NCI-H2227 (cell line): Measurements from ENCODE around the gene ZNF680.

Experiments
- DNase-seq: peaks from one replicate; lab custom pipeline; 2025; ENCODE audit not compliant: unreplicated experiment; lab: John Stamatoyannopoulos, UW

The ZNF680 gene

DNA sequence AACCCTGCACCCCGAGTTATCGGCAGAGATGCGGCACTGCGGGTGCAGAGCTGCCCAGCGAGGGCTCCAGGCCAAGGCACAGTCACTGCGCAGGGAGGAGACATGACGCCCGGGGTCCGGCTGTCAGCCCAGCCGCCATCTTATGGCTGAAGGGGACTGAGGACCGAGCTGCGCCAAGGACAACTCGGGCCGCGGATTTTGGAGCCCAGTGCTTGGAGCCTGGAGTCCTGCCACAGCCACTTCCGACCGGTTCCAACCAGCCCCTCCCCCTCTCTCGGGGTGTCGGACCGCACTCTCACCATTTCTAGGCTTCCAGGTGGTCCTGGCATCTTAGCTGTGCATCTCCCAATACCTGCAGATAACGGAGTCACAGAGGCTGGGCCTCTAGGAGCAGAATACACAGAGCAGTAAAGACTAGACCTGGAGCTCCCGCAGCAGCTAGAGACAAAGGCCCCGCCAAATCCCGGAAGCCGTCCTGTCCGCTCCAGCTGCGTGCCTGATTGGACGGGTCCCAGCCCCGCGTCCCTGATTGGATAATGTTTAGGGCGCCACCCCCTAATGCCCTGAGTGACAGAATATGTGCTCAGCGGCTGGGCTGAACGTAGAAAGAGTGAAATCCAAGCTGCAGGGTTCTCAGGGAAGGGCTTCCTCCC lies at the start of gene ZNF680:
TSS of gene ZNF680 (minus strand) at position 446 of the 653 bp plus-strand sequence. CDS start at position 329, 117 bp downstream.
- peak; percentile 98 for DNase-seq

- DNase-seq = no peak
Observed at GRCh38 chr7:64612452-64612851, 49.6 kb upstream of the ZNF680 start.

- no peak for DNase-seq
Observed at GRCh38 chr7:64611717-64612116, 48.8 kb upstream of the ZNF680 start.

- DNase-seq = no peak
Observed at GRCh38 chr7:64610997-64611396, 48.1 kb upstream of the ZNF680 start.

- DNase-seq = no peak
Observed at GRCh38 chr7:64608116-64608910, 45.4 kb upstream of the ZNF680 start.

GRCh38 chr7:64606385-64606784 lies 43.5 kb upstream of the ZNF680 start:
- no peak for DNase-seq

DNA sequence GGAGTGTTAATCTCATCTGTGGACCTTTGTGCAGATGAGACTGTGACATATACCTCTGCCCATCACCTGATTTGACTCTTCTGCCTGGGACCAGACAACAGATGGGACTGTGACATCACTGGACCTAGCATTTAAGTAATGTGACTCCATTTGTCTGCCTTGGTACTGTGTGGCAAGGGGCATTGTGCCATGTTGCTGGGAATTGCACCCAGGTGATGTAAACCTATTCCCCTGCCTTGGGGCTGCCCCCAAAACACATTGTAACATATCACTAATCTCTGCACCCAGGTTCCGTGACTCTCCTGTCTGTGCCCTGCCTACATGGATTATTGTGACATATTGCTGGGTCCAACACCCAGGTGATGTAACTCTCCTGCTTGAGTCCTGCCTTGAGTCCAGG lies 40.4 kb upstream of the ZNF680 start:
- DNase-seq = no peak

- DNase-seq = no peak
Observed at GRCh38 chr7:64602518-64602917, 39.6 kb upstream of the ZNF680 start.

- DNase-seq = no peak
Observed at GRCh38 chr7:64602086-64602485, 39.2 kb upstream of the ZNF680 start.

- no peak for DNase-seq
Observed at GRCh38 chr7:64599359-64599758, 36.5 kb upstream of the ZNF680 start.

GRCh38 chr7:64590971-64591370 lies 28.1 kb upstream of the ZNF680 start:
- DNase-seq = no peak

- DNase-seq = no peak
Observed at GRCh38 chr7:64581926-64582894, 19.3 kb upstream of the ZNF680 start.

DNA sequence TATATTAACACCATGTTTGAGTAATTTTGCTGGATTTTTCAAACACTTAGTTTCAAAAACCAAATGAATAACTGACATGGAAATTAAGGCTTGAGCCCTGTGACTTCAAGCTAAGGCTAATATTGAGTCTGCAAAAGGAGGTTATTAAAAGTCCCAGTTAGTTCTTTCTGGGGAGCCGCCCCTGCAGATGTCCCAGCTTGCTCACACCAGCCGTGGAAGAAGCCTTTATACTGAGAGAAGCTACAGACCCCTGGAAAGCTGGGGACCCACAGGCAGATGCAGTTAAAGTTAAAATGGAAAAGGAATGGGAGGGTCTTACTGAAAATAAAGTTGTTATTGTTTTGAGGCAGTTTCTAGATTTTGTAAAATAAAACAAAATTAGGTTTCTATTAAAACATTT lies 18.5 kb upstream of the ZNF680 start:
- DNase-seq = no peak

DNA sequence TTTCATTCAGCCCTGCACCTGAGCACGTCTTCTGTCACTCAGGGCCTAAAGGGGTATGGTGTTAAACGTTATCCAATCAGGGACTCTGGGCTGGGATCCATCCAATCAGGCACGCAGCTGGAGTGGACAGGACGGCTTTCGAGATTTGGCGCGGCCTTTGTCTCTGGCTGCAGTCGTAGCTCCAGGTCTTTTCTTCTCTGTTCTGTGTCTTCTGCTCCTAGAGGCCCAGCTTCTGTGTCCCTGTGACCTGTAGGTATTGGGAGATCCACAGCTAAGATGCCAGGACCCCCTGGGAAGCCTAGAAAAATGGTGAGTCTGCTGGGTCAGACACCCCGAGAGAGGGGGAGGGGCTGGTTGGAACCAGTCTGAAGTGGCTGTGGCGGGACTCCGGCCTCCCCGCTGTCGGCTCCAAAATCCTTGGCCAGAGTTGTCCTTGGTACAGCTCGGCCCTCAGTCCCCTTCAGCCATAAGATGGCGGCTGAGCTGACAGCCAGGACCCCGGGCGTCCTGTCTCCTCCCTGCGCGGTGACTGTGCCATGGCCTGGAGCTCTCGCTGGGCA lies 11.7 kb upstream of the ZNF680 start:
- DNase-seq = peak; percentile 87

- DNase-seq = peak; percentile 29
Observed at GRCh38 chr7:64570284-64570605, 7.4 kb upstream of the ZNF680 start.

DNA sequence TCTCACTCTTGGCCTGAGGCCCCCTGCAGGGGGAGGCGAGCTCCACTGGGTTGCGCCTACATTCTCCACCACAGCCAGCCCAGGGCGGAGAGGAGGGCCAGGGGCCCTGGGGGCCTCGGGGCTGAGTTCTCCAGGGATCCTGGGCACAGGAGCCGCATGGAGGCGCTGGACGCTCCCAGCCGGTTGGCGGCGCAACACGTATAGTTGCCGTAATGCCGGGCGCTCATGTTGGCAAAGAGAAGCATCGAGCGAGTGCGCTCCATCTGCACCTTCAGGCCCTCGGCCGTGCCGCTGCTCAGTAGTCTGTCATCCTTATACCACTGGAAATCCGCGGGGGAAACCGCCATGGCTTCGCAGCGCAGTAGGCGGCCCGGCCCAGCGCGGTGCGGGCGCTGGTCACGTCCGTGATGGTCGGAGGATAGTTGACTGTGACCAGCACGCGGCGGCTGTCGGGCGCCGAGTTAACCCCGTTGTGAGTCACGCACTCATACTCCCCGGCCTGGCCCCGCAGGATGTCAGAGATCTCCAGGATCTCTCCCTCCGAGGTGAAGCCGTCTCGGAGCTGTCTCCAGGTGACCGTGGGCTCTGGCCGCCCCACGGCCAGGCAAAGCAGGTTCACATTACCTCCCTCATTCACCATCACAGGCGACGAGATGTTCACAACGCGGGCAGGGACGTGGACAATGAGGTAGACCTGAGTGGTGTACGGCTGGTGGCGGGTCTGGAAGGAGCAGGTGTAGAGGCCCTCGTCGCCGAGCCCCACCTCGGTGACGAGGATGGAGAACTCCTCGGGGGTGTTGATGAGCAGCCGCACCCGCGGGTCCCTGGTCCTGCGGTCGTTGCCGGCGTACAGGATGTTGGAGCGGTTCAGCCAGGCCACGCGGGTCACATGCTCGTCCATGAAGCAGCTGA lies 6.8 kb upstream of the ZNF680 start:
- DNase-seq = peak; percentile 56

DNA sequence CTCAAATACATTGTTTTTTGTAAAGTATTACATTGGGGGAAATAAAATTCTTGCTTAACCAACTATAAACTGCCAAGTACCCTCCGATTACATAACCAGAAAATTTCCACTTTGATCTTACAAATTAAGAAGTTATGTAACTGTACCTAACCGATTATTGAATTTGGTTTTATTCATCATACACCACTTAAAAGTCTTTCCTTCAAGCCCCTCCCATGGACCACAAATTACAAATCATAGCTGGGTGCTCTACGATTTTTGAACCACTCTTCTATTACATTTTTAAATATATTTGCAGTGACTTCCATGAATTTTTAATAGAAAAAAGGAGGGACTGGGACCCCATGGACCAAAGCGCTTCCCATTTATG lies 630 bp downstream of the ZNF680 start:
- DNase-seq = peak; percentile 33

- no peak for DNase-seq
Observed at GRCh38 chr7:64559206-64559605, 3.7 kb downstream of the ZNF680 start.

DNA sequence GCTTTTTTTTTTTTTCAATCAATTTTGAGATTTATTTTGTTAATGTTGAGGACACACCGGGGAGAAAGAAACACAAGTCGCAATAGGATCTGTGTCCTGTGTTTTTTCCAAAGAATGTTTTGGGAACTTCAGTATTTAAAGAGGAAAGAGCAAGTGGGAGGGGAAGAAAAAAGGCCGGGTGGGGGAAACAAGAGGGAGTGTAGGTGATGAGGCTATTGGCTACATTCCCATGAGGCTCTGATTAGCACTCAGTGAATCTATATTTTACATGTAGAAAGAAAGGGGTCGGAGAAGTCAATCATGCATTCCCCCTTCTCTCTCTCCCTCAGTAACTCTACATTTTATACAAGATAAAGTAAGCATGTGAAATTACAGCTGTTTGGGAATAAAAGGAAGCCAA lies 4.1 kb downstream of the ZNF680 start:
- DNase-seq = no peak

DNA sequence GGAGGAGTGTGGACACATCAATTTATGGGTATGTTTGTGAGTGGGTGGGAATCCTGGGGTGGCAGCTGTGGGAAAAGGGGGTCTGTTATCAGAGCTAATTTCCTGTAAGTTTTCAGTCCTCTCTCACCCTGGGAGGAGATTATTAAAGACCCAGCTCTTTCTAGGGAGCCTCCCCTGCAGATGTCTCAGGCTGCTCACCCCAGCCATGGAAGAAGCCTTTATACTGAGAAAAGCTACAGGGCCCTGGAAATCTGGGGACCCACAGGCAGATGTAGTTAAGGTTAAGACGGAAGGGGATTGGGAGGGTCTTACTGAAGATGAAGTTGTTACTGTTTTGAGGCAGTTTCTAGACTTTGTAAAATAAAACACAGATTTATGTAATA lies 4.6 kb downstream of the ZNF680 start:
- no peak for DNase-seq
